Measurements from ENCODE around the gene UGT3A1. TPM values are rescaled to one million over a fixed set of nuclear protein-coding genes. Genes with fewer than 3 reads are reported as not detected.

Gene UGT3A1
- total and polyA plus RNA-seq, 11 donors = not detected

DNA sequence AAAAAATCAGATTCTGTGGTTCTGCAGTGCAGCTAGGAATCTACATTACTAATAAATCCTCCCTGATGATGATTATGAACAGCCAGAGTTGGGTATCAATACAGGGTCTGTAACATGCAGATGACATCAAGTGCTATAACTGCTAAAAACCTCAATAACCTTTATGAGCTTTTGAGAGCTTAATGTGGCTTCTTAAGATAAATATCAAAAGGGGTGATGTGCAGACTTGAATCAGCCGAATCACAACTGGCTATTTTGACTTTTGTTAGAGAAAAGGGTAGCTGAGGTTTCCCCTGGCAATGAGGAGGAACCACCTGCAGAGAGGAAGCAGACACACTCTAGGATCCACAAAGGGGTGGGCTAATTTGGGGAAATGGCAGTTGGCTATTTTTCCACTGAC is 83.0 kb downstream of the UGT3A1 start:
- Histone ChIP-seq H3K9me3 (peaks cover 0 to 5% (median 0%) of the 10 kb centered on the region in 12 donors), H3K27me3 (no peaks in the 10 kb centered on the region), H3K36me3 (no peaks in the 10 kb centered on the region), H3K4me1 (no peaks in the 10 kb centered on the region), H3K4me3 (no peak overlapping the region), H3K27ac (no peak overlapping the region)
- DNase-seq (no peak), ATAC-seq (no peak)
- intact Hi-C loops (cut with DNase I) = no loop called here
- 21 to 55% (median 43%) methylated on average over 1 of the region's 1 CpG for WGBS, 4 donors
- TF ChIP-seq POLR2A (IDR thresholded peaks at IDR 0.05) = no peak
- TF ChIP-seq, protein P1, sequence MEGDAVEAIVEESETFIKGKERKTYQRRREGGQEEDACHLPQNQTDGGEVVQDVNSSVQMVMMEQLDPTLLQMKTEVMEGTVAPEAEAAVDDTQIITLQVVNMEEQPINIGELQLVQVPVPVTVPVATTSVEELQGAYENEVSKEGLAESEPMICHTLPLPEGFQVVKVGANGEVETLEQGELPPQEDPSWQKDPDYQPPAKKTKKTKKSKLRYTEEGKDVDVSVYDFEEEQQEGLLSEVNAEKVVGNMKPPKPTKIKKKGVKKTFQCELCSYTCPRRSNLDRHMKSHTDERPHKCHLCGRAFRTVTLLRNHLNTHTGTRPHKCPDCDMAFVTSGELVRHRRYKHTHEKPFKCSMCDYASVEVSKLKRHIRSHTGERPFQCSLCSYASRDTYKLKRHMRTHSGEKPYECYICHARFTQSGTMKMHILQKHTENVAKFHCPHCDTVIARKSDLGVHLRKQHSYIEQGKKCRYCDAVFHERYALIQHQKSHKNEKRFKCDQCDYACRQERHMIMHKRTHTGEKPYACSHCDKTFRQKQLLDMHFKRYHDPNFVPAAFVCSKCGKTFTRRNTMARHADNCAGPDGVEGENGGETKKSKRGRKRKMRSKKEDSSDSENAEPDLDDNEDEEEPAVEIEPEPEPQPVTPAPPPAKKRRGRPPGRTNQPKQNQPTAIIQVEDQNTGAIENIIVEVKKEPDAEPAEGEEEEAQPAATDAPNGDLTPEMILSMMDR (IDR thresholded peaks at IDR 0.05) = no peak

DNA sequence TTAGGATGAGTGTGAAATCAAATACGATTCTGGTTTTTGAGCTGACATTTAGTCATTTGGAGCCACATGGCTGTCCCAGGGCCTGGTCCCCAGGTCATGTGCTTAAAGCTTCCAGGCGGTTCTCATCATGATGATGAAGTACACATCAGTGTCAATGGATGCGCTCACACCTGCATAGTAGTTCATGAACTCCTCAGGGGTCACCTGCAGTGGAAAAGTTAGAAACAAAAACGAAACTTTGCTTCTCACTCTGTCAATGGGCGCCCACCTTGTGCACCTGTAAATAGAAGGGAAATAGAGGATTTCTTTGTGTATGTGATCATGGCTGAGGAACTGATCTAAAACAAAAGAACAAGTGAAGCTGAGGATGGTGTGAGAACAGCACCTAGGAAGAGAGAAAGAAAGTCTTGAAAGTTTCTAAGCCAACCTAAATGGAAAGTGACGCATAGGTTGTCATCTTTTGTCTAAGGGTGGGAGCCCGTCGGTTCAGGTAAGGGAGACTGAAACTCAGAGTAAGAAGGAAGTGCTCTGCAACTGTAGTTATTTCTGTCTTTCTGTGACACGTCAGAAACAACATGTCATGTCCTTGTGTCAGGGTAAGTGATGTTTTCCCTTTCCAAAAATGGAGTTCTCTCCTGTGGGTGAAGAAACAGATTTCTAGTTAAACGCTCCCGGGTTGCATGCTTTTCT is 86.6 kb downstream of the UGT3A1 start:
- ATAC-seq = no peak
- TF ChIP-seq, protein P1 (IDR thresholded peaks at IDR 0.05) = no peak
- TF ChIP-seq POLR2A (IDR thresholded peaks at IDR 0.05) = no peak
- H3K36me3 ChIP-seq = no peaks in the 10 kb centered on the region
- H3K4me1 ChIP-seq = no peaks in the 10 kb centered on the region
- no peak for DNase-seq
- H3K4me3 ChIP-seq = no peak overlapping the region
- intact Hi-C loops (cut with DNase I) = no loop called here
- H3K27ac ChIP-seq = no peak overlapping the region
- WGBS, 4 donors = 67 to 80% (median 72%) methylated on average over 11 of the region's 11 CpGs
- peaks cover 0 to 4% (median 0%) of the 10 kb centered on the region in 12 donors for H3K9me3 ChIP-seq
- no peaks in the 10 kb centered on the region for H3K27me3 ChIP-seq

DNA sequence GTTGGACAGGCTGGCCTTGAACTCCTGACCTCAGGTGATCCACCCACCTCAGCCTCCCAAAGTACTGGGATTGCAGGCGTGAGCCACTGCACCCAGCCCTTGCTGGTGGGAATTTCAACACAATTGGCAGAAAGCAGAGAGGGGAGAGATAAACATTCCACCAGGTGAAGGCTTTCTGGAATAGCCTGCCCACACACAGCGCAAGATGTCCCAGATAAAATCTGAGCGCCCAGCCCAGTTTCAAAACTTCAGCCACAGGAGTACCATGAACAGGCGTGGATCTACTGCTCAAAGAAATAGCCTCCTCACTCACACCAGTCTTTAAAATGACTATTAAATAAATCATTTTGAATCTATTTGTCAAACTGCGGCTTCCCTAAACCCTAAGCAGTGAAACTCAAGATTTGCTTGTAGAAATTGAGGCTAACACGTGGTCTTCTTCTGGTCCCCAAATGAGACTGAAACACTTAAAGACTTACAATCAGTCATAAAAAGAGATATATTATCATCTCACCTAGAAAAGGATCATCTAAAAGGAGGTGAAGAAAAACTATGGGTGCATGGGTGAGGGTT is 87.5 kb downstream of the UGT3A1 start:
- Histone ChIP-seq H3K36me3 (no peaks in the 10 kb centered on the region), H3K4me3 (no peak overlapping the region), H3K27me3 (no peaks in the 10 kb centered on the region), H3K4me1 (no peaks in the 10 kb centered on the region), H3K27ac (no peak overlapping the region), H3K9me3 (peaks cover 0 to 4% (median 0%) of the 10 kb centered on the region in 12 donors)
- TF ChIP-seq, protein P1 (IDR thresholded peaks at IDR 0.05) = no peak
- no peak for TF ChIP-seq POLR2A (IDR thresholded peaks at IDR 0.05)
- DNase-seq (no peak), ATAC-seq (no peak)
- WGBS, 4 donors = 88 to 91% (median 89%) methylated on average over 6 of the region's 6 CpGs
- intact Hi-C loops (cut with DNase I) = no loop called here

DNA sequence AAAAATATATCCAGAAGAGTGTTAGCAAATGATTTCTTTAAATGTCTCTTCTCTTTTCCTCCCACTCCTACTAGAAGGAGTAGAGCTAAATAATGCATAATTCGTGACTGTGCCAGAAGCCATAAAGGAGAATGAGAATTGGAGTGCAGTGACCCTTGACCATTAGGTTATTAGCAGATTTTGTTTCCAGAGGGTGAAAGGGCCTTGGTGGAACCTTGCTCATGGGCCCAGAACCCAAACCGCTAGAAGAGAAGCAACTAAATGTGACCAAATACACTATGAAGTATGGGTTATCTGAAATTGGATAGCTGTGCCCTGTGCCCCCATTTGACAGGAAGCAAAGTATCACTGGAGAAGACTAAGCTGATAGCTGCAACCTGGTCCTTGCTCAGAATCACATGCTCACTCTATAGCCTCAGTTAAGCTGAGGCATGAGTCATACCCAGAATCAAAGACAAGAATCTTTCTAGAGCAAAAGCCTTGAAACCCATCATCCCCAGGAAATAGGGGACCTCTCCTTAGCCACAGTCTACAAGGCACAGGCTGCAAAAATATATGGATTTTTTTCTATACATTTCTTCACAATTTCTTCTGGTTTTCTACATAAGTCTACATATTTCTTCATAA is 89.0 kb downstream of the UGT3A1 start:
- no peaks in the 10 kb centered on the region for H3K27me3 ChIP-seq
- H3K36me3 ChIP-seq = no peaks in the 10 kb centered on the region
- H3K9me3 ChIP-seq = peaks cover 0 to 4% (median 0%) of the 10 kb centered on the region in 12 donors
- ATAC-seq = no peak
- intact Hi-C loops (cut with DNase I) = no loop called here
- TF ChIP-seq POLR2A (IDR thresholded peaks at IDR 0.05) = no peak
- TF ChIP-seq, protein P1 (IDR thresholded peaks at IDR 0.05) = no peak
- no peak overlapping the region for H3K4me3 ChIP-seq
- H3K4me1 ChIP-seq = no peaks in the 10 kb centered on the region
- 79 to 87% (median 83%) methylated on average over 2 of the region's 2 CpGs for WGBS, 4 donors
- DNase-seq = no peak
- no peak overlapping the region for H3K27ac ChIP-seq

All from heart left ventricle (tissue), 16 donors.